CD4-positive, CD25-positive, alpha-beta regulatory T cell (primary cell): ENCODE measurements around the gene ARHGAP27. TPM values are rescaled to one million over a fixed set of nuclear protein-coding genes. Genes with fewer than 3 reads are reported as not detected.
A peak's percentile ranks its signal among the peaks of the same experiment; 100 is the strongest.

Experiments used
- ATAC-seq, 2 donors: fragments of 150-1000 bp; cut with Tn5 transposase; one replicate each; pipeline ENCODE4 v1.10.0; 2021; ENCODE audit warnings: low read depth in 2 of 2, moderate number of reproducible peaks in 2 of 2, moderate library complexity in 1 of 2
- DNase-seq, 3 donors: peaks; one replicate each; pipeline versions ENCODE4 v3.0.0 to v3.0.0-alpha.2; 2012 to 2022; ENCODE audit warnings: mixed read lengths in 1 of 3
- H3K27ac ChIP-seq: one replicate; pipeline ENCODE4 v1.7.0; 2013; ENCODE audit warnings: mild to moderate bottlenecking, low read length; ENCODE audit not compliant: insufficient read depth, poor library complexity, severe bottlenecking
- H3K27me3 ChIP-seq: one replicate; pipeline ENCODE4 v1.7.0; 2013; ENCODE audit warnings: low read length; ENCODE audit not compliant: control insufficient read depth, insufficient read depth
- H3K36me3 ChIP-seq: one replicate; pipeline ENCODE4 v1.7.0; 2013; ENCODE audit warnings: mild to moderate bottlenecking, low read length, moderate library complexity; ENCODE audit not compliant: control insufficient read depth, insufficient read depth
- H3K4me1 ChIP-seq: 2 replicates; pipeline ENCODE4 v1.7.0; 2013; ENCODE audit warnings: mild to moderate bottlenecking, low read length; ENCODE audit not compliant: insufficient read depth, control insufficient read depth, poor library complexity, severe bottlenecking
- H3K4me3 ChIP-seq: one replicate; pipeline ENCODE4 v1.7.0; 2013; ENCODE audit warnings: low read depth, mild to moderate bottlenecking, low read length, moderate library complexity
- H3K9me3 ChIP-seq, 2 experiments: 1 replicate in 1 of 2; 2 replicates in 1 of 2; pipeline ENCODE4 v1.7.0; 2013; ENCODE audit warnings: low read length in 2 of 2, mild to moderate bottlenecking in 1 of 2, moderate library complexity in 1 of 2; ENCODE audit not compliant: control insufficient read depth in 2 of 2
- H3K27ac Mint-ChIP-seq, 3 donors: one replicate each; pipeline ENCODE4 v1.8.0; 2020 to 2022; ENCODE audit warnings: mild to moderate bottlenecking in 3 of 3, mixed read lengths in 3 of 3, moderate library complexity in 2 of 3
- H3K27me3 Mint-ChIP-seq: one replicate; pipeline ENCODE4 v1.8.0; 2022; ENCODE audit warnings: mild to moderate bottlenecking, mixed read lengths
- H3K36me3 Mint-ChIP-seq: one replicate; pipeline ENCODE4 v1.8.0; 2020; ENCODE audit warnings: mixed read lengths
- H3K4me1 Mint-ChIP-seq, 4 donors: one replicate each; pipeline ENCODE4 v1.8.0; 2020 to 2022; ENCODE audit warnings: mixed read lengths in 4 of 4, mild to moderate bottlenecking in 1 of 4
- H3K4me3 Mint-ChIP-seq, 4 donors: one replicate each; pipeline ENCODE4 v1.8.0; 2020 to 2022; ENCODE audit warnings: mild to moderate bottlenecking in 4 of 4, mixed read lengths in 4 of 4, moderate library complexity in 3 of 4
- H3K9me3 Mint-ChIP-seq, 7 donors: one replicate each; pipeline ENCODE4 v1.8.0; 2020 to 2022; ENCODE audit warnings: mixed read lengths in 7 of 7, mild to moderate bottlenecking in 3 of 7, moderate library complexity in 2 of 7
- polyA plus RNA-seq, 4 donors: library from polyadenylated mRNA; unstranded; fragments of 300-500 nt; fragmentation: Illumina TruSeq; gene quantifications; one replicate each; pipeline ENCODE4 v1.2.3, GENCODE V29; 2021
- total RNA-seq: library from RNA; stranded (reverse); gene quantifications from one replicate; pipeline ENCODE4 v1.2.3, GENCODE V29; 2022

The ARHGAP27 gene
- total and polyA plus RNA-seq, 5 donors from 2014 or later = 23.9 to 78.5 (median 26.0) TPM

DNA sequence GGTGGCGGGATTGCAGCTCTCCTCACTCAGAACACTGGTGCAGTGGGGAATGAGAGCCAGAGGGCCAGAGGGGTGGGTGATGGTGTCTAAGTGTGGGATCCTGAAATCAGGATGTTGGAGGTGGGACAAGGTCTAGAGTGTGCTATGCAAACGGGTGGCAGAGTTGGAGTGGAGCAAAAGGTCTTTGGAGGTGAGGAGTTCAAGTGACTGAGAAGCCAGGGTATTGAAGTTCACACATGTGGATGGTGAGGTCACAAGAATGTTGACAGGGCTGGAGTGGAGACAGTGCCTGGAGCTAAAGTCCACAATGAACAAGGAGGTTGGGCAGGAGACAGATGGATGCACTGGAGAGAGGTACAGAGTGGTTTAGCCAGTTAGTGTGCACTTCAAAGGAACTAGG is 77.6 kb downstream of the ARHGAP27 start:
- no peak overlapping the region for H3K4me3 Mint-ChIP-seq
- Histone ChIP-seq H3K27me3 (no peaks in the 10 kb centered on the region), H3K36me3 (no peaks in the 10 kb centered on the region), H3K4me3 (no peak overlapping the region), H3K4me1 (no peaks in the 10 kb centered on the region), H3K9me3 (no peaks in the 10 kb centered on the region), H3K27ac (no peak overlapping the region)
- peaks cover 33% of the 10 kb centered on the region for H3K27me3 Mint-ChIP-seq
- H3K36me3 Mint-ChIP-seq = peaks cover 4% of the 10 kb centered on the region
- H3K9me3 Mint-ChIP-seq = peaks cover 0 to 8% (median 2%) of the 10 kb centered on the region in 7 donors
- DNase-seq (no peak), ATAC-seq (no peak)
- H3K27ac Mint-ChIP-seq = no peak overlapping the region
- H3K4me1 Mint-ChIP-seq = peaks cover 0 to 9% (median 3%) of the 10 kb centered on the region in 4 donors

DNA sequence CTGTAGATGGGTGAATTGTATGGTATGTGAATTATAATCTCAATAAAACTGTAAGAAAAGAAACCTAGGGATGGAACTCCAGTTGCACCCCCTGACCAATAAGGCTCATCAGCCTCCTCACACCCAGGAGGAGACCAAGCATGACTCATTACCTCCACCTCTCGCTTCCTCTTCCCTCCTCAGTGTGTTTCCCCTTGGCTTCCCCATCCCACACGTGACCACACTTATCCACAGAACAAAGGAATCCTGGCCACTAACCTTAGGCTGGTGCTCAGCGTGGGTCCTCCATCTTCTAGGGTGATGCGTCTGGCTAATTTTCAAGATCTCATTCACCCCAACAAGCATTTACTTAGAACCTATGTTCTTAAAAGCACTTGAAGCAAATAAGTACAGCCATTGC is 79.6 kb downstream of the ARHGAP27 start:
- Mint-ChIP-seq H3K36me3 (peaks cover 4% of the 10 kb centered on the region), H3K4me1 (peaks cover 0 to 7% (median 3%) of the 10 kb centered on the region in 4 donors), H3K27ac (no peak overlapping the region), H3K27me3 (peaks cover 36% of the 10 kb centered on the region), H3K9me3 (peaks cover 0 to 8% (median 2%) of the 10 kb centered on the region in 7 donors), H3K4me3 (no peak overlapping the region)
- Histone ChIP-seq H3K27me3 (no peaks in the 10 kb centered on the region), H3K36me3 (no peaks in the 10 kb centered on the region), H3K4me1 (no peaks in the 10 kb centered on the region), H3K9me3 (no peaks in the 10 kb centered on the region), H3K4me3 (no peak overlapping the region), H3K27ac (no peak overlapping the region)
- no peak for DNase-seq
- ATAC-seq = peak in 1 of 2 donors; percentile 56

DNA sequence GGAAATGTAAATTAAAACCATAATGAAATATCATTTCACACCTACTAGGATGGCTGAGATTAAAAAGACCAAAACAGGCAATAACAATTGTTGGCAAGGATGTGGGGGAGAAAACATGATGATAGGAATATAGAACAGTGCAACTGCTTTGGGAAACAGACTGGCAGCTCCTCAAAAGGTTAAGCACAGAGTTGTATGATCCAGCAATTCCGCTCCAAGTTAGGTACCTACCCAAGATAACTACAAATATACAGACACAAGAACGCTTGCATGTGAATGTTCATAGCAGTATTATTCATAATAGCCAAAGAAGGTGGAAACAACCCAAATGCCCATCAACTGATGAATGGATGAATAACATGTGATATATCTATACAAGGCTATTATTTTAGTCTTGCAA is 80.8 kb downstream of the ARHGAP27 start:
- no peak overlapping the region for H3K27ac Mint-ChIP-seq
- Histone ChIP-seq H3K27me3 (no peaks in the 10 kb centered on the region), H3K4me3 (no peak overlapping the region), H3K27ac (no peak overlapping the region), H3K9me3 (no peaks in the 10 kb centered on the region), H3K4me1 (no peaks in the 10 kb centered on the region), H3K36me3 (no peaks in the 10 kb centered on the region)
- peaks cover 0 to 8% (median 2%) of the 10 kb centered on the region in 7 donors for H3K9me3 Mint-ChIP-seq
- H3K36me3 Mint-ChIP-seq = peaks cover 4% of the 10 kb centered on the region
- H3K27me3 Mint-ChIP-seq = peaks cover 31% of the 10 kb centered on the region
- no peak overlapping the region for H3K4me3 Mint-ChIP-seq
- peaks cover 0 to 5% (median 3%) of the 10 kb centered on the region in 4 donors for H3K4me1 Mint-ChIP-seq
- ATAC-seq (no peak), DNase-seq (no peak)

DNA sequence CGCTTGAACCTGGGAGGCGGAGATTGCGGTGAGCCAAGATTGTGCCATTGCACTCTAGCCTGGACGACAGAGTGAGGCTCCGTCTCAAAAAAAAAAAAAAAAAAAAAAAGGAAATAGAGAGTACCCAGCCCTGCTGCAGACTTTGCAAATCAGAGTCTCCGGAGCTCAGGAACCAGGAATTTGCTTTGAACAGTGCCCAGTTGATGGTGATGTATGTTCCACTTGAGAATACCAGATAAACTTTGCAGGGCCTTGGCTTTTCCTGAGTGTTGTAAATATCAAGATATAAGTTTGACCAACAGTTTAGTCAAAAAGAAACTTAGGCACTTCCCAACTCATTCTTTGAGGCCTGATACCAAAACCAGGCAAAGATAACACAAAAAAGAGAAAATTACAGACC is 85.2 kb downstream of the ARHGAP27 start:
- Mint-ChIP-seq H3K9me3 (peaks cover 0 to 8% (median 0%) of the 10 kb centered on the region in 7 donors), H3K27ac (no peak overlapping the region), H3K4me1 (no peaks in the 10 kb centered on the region), H3K36me3 (no peaks in the 10 kb centered on the region), H3K27me3 (peaks cover 23% of the 10 kb centered on the region), H3K4me3 (no peak overlapping the region)
- DNase-seq (no peak), ATAC-seq (no peak)
- no peaks in the 10 kb centered on the region for H3K36me3 ChIP-seq
- no peaks in the 10 kb centered on the region for H3K27me3 ChIP-seq
- no peak overlapping the region for H3K4me3 ChIP-seq
- no peaks in the 10 kb centered on the region for H3K4me1 ChIP-seq
- H3K9me3 ChIP-seq = no peaks in the 10 kb centered on the region
- H3K27ac ChIP-seq = no peak overlapping the region

DNA sequence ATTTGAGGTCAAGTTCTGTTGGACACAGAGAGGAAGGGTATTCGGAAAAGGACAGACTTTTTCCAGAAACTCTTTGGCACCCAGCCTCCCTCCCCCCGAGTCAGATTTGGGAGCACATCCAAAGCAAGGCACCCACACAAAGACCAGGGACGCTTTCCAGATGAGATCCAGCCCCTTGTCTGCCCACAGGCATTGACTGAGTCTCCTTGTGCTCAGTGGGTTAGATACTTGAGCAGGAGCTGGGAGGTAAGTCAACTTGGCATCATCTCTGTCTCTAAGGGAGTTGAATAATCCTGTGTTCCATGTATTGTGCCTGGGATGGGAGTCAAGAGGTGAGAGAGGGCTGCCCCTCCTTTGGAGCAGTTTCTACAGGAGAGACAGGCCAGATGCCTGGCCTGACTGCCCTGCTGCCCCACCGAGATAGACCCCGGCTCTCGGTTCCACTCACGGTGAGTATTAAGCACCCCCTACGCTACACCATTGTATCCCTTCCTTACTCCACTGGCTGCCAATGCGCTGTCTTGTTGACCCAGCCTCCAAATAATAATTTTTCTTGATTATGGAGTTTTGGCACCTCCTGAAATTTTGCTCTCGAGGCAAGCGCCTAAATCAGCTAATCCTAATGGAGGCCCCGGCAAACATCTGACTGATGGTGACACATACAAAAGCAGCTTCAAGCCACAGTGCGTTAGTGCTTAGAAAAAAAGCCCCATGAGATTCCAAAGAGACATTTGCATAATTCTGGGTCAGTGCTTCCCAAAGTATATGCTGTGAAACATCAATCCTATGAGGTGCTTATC is 86.3 kb downstream of the ARHGAP27 start:
- no peaks in the 10 kb centered on the region for H3K36me3 ChIP-seq
- no peak for ATAC-seq
- H3K36me3 Mint-ChIP-seq = no peaks in the 10 kb centered on the region

DNA sequence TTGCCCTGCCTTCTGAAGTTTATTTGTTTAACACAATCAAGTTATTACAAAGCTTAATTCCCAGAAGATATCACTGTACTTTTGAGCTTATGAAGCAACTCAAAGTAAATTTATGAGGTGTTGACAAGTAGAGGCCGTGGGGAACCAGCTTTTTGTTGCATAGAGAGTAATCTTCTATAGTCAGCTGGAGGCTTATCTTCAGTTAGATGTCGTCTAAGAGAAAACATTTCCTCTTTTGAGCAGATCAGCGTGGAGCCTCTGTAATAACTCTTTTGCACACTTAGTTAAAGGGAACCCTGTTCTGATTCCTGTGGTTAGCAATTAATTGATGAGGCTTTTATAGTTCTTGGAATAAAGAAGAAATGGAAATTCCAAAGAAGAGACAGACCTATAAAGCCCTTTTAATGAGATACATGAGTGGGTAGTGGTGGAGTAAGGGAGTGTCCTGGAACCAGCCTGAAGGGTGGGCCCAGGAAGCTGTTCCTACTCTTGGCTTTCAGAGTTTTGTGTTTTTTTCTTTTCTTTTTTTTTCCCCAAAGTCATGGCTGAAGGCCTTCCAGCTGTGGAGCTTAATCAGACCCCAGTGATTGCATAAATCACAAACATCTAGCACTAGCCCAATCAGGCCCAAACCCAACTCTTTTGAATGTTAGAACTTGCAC is 87.0 kb downstream of the ARHGAP27 start:
- H3K9me3 ChIP-seq = no peaks in the 10 kb centered on the region
- no peak overlapping the region for H3K4me3 ChIP-seq

More for the DNA sequence above, 86.3 kb downstream of the ARHGAP27 start:
- H3K27ac ChIP-seq = no peak overlapping the region
- no peaks in the 10 kb centered on the region for H3K9me3 ChIP-seq
- Mint-ChIP-seq H3K4me1 (no peaks in the 10 kb centered on the region), H3K4me3 (no peak overlapping the region), H3K27me3 (peaks cover 23% of the 10 kb centered on the region), H3K27ac (peak overlapping the region in 1 of 3 donors; percentile 26), H3K9me3 (peaks cover 0 to 2% (median 0%) of the 10 kb centered on the region in 7 donors)
- H3K4me3 ChIP-seq = no peak overlapping the region
- H3K27me3 ChIP-seq = no peaks in the 10 kb centered on the region
- no peak for DNase-seq
- H3K4me1 ChIP-seq = no peaks in the 10 kb centered on the region

DNA sequence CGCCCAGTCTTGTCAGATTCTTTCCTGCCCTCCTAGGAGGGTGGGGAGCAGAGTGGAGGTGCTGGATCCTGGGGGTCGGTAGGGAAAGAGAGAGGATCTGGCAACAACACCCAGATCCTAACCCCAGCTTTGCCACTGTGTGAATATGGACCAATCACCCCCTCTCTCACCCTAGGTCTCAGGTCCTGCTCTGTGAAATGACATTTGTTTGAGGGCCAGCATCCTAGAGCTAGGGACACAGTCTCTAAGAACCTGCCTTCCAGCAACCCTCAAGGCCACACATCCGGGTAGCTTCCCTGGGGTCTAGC is 87.5 kb downstream of the ARHGAP27 start:
- Mint-ChIP-seq H3K4me1 (no peaks in the 10 kb centered on the region), H3K4me3 (no peak overlapping the region), H3K9me3 (no peaks in the 10 kb centered on the region), H3K27me3 (peaks cover 19% of the 10 kb centered on the region), H3K27ac (no peak overlapping the region), H3K36me3 (no peaks in the 10 kb centered on the region)
- Histone ChIP-seq H3K27ac (no peak overlapping the region), H3K4me3 (no peak overlapping the region), H3K27me3 (no peaks in the 10 kb centered on the region), H3K36me3 (no peaks in the 10 kb centered on the region), H3K4me1 (no peaks in the 10 kb centered on the region), H3K9me3 (no peaks in the 10 kb centered on the region)
- ATAC-seq = no peak
- DNase-seq = no peak

More for the DNA sequence above, 87.0 kb downstream of the ARHGAP27 start:
- Mint-ChIP-seq H3K9me3 (peaks cover 0 to 1% (median 0%) of the 10 kb centered on the region in 7 donors), H3K4me1 (no peaks in the 10 kb centered on the region), H3K27ac (no peak overlapping the region), H3K27me3 (peaks cover 19% of the 10 kb centered on the region), H3K4me3 (no peak overlapping the region), H3K36me3 (no peaks in the 10 kb centered on the region)
- DNase-seq = no peak
- Histone ChIP-seq H3K27ac (no peak overlapping the region), H3K4me1 (no peaks in the 10 kb centered on the region), H3K36me3 (no peaks in the 10 kb centered on the region), H3K27me3 (no peaks in the 10 kb centered on the region)
- no peak for ATAC-seq
